MG63 (cell line): Measurements from ENCODE around the gene USH2A. TPM values are rescaled to one million over a fixed set of nuclear protein-coding genes. Genes with fewer than 3 reads are reported as not detected.
"Not testable (repeated sequence)": the region's sequence is repeated elsewhere in the genome, so short reads cannot be mapped to it uniquely, and the experiment has no call there.

Source experiments
- DNase-seq: peaks from one replicate; pipeline ENCODE4 v3.0.0-alpha.2; 2020
- H3K27me3 ChIP-seq: fragments of 250-450 bp; sonication (Bioruptor Pico); 2 replicates; pipeline ENCODE4 v1.5.1; 2020; ENCODE audit warnings: mild to moderate bottlenecking, moderate library complexity
- H3K36me3 ChIP-seq: fragments of 250-450 bp; sonication (Bioruptor Pico); 2 replicates; pipeline ENCODE4 v1.5.1; 2020; ENCODE audit warnings: mild to moderate bottlenecking, moderate library complexity
- H3K4me3 ChIP-seq: fragments of 250-450 bp; sonication (Bioruptor Pico); 2 replicates; pipeline ENCODE4 v1.5.1; 2020; ENCODE audit warnings: mild to moderate bottlenecking, moderate library complexity
- H3K9me3 ChIP-seq: fragments of 250-450 bp; sonication (Bioruptor Pico); 2 replicates; pipeline ENCODE4 v1.5.1; 2020; ENCODE audit warnings: mild to moderate bottlenecking, moderate library complexity
- total RNA-seq: library from RNA; depleted of rRNA; stranded (reverse); fragments of >200 nt; shearing (Covaris generic); gene quantifications from 2 replicates; pipeline ENCODE4 v1.2.3, GENCODE V29; 2014; ENCODE audit warnings: low replicate concordance

USH2A gene
- total RNA-seq, 1 experiment from 2014 or later: 0.16 TPM

- Histone ChIP-seq H3K9me3 (no peaks in the 10 kb centered on the region), H3K27me3 (no peaks in the 10 kb centered on the region), H3K4me3 (no peak overlapping the region), H3K36me3 (no peaks in the 10 kb centered on the region)
- DNase-seq: no peak
Observed at GRCh38 chr1:216190438-216190837, 232.8 kb downstream of the USH2A start.

GRCh38 chr1:216186816-216187215, 236.4 kb downstream of the USH2A start:
- no peaks in the 10 kb centered on the region for H3K36me3 ChIP-seq
- no peaks in the 10 kb centered on the region for H3K27me3 ChIP-seq
- H3K4me3 ChIP-seq: no peak overlapping the region
- no peaks in the 10 kb centered on the region for H3K9me3 ChIP-seq
- DNase-seq: no peak

- Histone ChIP-seq H3K4me3 (no peak overlapping the region), H3K36me3 (no peaks in the 10 kb centered on the region), H3K9me3 (no peaks in the 10 kb centered on the region), H3K27me3 (no peaks in the 10 kb centered on the region)
- no peak for DNase-seq
Observed at GRCh38 chr1:216186141-216186540, 237.1 kb downstream of the USH2A start.

GRCh38 chr1:216184126-216184680, 239.0 kb downstream of the USH2A start:
- H3K36me3 ChIP-seq: no peaks in the 10 kb centered on the region
- H3K27me3 ChIP-seq: no peaks in the 10 kb centered on the region
- H3K9me3 ChIP-seq: no peaks in the 10 kb centered on the region
- no peak overlapping the region for H3K4me3 ChIP-seq
- DNase-seq: no peak

- H3K27me3 ChIP-seq: no peaks in the 10 kb centered on the region
- H3K4me3 ChIP-seq: no peak overlapping the region
- H3K9me3 ChIP-seq: no peaks in the 10 kb centered on the region
- no peaks in the 10 kb centered on the region for H3K36me3 ChIP-seq
- DNase-seq: peak; percentile 7
Observed at GRCh38 chr1:216183454-216183853, 239.8 kb downstream of the USH2A start.

GRCh38 chr1:216183007-216183406, 240.2 kb downstream of the USH2A start:
- no peak overlapping the region for H3K4me3 ChIP-seq
- peak; percentile 67 for DNase-seq
- no peaks in the 10 kb centered on the region for H3K9me3 ChIP-seq
- no peaks in the 10 kb centered on the region for H3K27me3 ChIP-seq
- no peaks in the 10 kb centered on the region for H3K36me3 ChIP-seq

GRCh38 chr1:216181590-216181989, 241.7 kb downstream of the USH2A start:
- Histone ChIP-seq H3K9me3 (no peaks in the 10 kb centered on the region), H3K27me3 (no peaks in the 10 kb centered on the region), H3K36me3 (no peaks in the 10 kb centered on the region), H3K4me3 (no peak overlapping the region)
- DNase-seq: no peak

GRCh38 chr1:216178281-216178680, 245.0 kb downstream of the USH2A start:
- no peaks in the 10 kb centered on the region for H3K9me3 ChIP-seq
- H3K4me3 ChIP-seq: no peak overlapping the region
- DNase-seq: no peak
- H3K36me3 ChIP-seq: no peaks in the 10 kb centered on the region
- no peaks in the 10 kb centered on the region for H3K27me3 ChIP-seq

- Histone ChIP-seq H3K9me3 (no peaks in the 10 kb centered on the region), H3K4me3 (no peak overlapping the region), H3K36me3 (no peaks in the 10 kb centered on the region), H3K27me3 (no peaks in the 10 kb centered on the region)
- DNase-seq: peak; percentile 5
Observed at GRCh38 chr1:216176970-216177369, 246.3 kb downstream of the USH2A start.

- Histone ChIP-seq H3K4me3 (no peak overlapping the region), H3K36me3 (no peaks in the 10 kb centered on the region), H3K27me3 (no peaks in the 10 kb centered on the region), H3K9me3 (no peaks in the 10 kb centered on the region)
- peak; percentile 12 for DNase-seq
Observed at GRCh38 chr1:216175714-216176113, 247.5 kb downstream of the USH2A start.

- Histone ChIP-seq H3K4me3 (no peak overlapping the region), H3K9me3 (no peaks in the 10 kb centered on the region), H3K27me3 (no peaks in the 10 kb centered on the region), H3K36me3 (no peaks in the 10 kb centered on the region)
- DNase-seq: no peak
Observed at GRCh38 chr1:216173376-216173995, 249.8 kb downstream of the USH2A start.

GRCh38 chr1:216169351-216169750, 253.9 kb downstream of the USH2A start:
- Histone ChIP-seq H3K9me3 (no peaks in the 10 kb centered on the region), H3K27me3 (no peaks in the 10 kb centered on the region), H3K36me3 (no peaks in the 10 kb centered on the region), H3K4me3 (no peak overlapping the region)
- no peak for DNase-seq

- Histone ChIP-seq H3K9me3 (no peaks in the 10 kb centered on the region), H3K27me3 (no peaks in the 10 kb centered on the region), H3K36me3 (no peaks in the 10 kb centered on the region), H3K4me3 (no peak overlapping the region)
- DNase-seq: no peak
Observed at GRCh38 chr1:216168546-216168945, 254.7 kb downstream of the USH2A start.

- H3K36me3 ChIP-seq: no peaks in the 10 kb centered on the region
- no peak for DNase-seq
- no peaks in the 10 kb centered on the region for H3K27me3 ChIP-seq
- no peak overlapping the region for H3K4me3 ChIP-seq
- no peaks in the 10 kb centered on the region; the same call in 1 of the 2 replicates for H3K9me3 ChIP-seq
Observed at GRCh38 chr1:216154063-216154462, 269.2 kb downstream of the USH2A start.

GRCh38 chr1:216153130-216153529, 270.1 kb downstream of the USH2A start:
- H3K27me3 ChIP-seq: no peaks in the 10 kb centered on the region
- no peaks in the 10 kb centered on the region for H3K36me3 ChIP-seq
- no peak for DNase-seq
- no peaks in the 10 kb centered on the region; the same call in 1 of the 2 replicates for H3K9me3 ChIP-seq
- H3K4me3 ChIP-seq: no peak overlapping the region

GRCh38 chr1:216145451-216146018, 277.7 kb downstream of the USH2A start:
- H3K36me3 ChIP-seq, H3K27me3 ChIP-seq, H3K4me3 ChIP-seq, H3K9me3 ChIP-seq, DNase-seq: not testable (repeated sequence)

- DNase-seq: no peak
- no peak overlapping the region for H3K4me3 ChIP-seq
- H3K36me3 ChIP-seq: no peaks in the 10 kb centered on the region
- no peaks in the 10 kb centered on the region for H3K27me3 ChIP-seq
- no peaks in the 10 kb centered on the region for H3K9me3 ChIP-seq
Observed at GRCh38 chr1:216144661-216145450, 278.4 kb downstream of the USH2A start.
